Thymus (tissue), 11 donors: ENCODE data around the gene TAS2R1. TPM values are rescaled to one million over a fixed set of nuclear protein-coding genes. Genes with fewer than 3 reads are reported as not detected.

Source experiments
- DNase-seq, 9 donors: peaks; one replicate each; pipeline ENCODE4 v3.0.0-alpha.2; 2013; ENCODE audit warnings: low spot score in 9 of 9, low read depth in 6 of 9, missing footprints in 1 of 9
- H3K27ac ChIP-seq, 2 donors: one replicate each; pipeline ENCODE4 v1.5.1; 2013; ENCODE audit warnings: control low read depth in 1 of 2, low read depth in 1 of 2, low read length in 1 of 2, mild to moderate bottlenecking in 1 of 2, moderate library complexity in 1 of 2
- H3K27me3 ChIP-seq, 2 donors: one replicate each; pipeline ENCODE4 v1.5.1; 2013; ENCODE audit warnings: low read length in 1 of 2; ENCODE audit not compliant: control insufficient read depth in 2 of 2, insufficient read depth in 1 of 2
- H3K36me3 ChIP-seq, 2 donors: one replicate each; pipeline ENCODE4 v1.5.1; 2013; ENCODE audit warnings: low read length in 1 of 2, mild to moderate bottlenecking in 1 of 2, moderate library complexity in 1 of 2; ENCODE audit not compliant: control insufficient read depth in 2 of 2, insufficient read depth in 2 of 2
- H3K4me1 ChIP-seq, 2 donors: one replicate each; pipeline ENCODE4 v1.5.1; 2013; ENCODE audit warnings: low read length in 2 of 2; ENCODE audit not compliant: control insufficient read depth in 2 of 2, insufficient read depth in 2 of 2
- H3K4me3 ChIP-seq, 2 donors: one replicate each; pipeline ENCODE4 v1.5.1; 2013; ENCODE audit warnings: low read length in 2 of 2, control low read depth in 1 of 2, mild to moderate bottlenecking in 1 of 2
- H3K9me3 ChIP-seq, 2 donors: one replicate each; pipeline ENCODE4 v1.5.1; 2013; ENCODE audit warnings: low read length in 1 of 2, mild to moderate bottlenecking in 1 of 2; ENCODE audit not compliant: control insufficient read depth in 2 of 2, insufficient read depth in 1 of 2
- WGBS: extraction: QIAGEN DNeasy Blood & Tissue Kit; methylation state at CpG from one replicate; pipeline ENCODE4 v1.1.7; 2013; 5-methylcytosine and 5-hydroxymethylcytosine counted together
- polyA plus RNA-seq: library from polyadenylated mRNA; stranded (reverse); fragments of 200-250 nt; gene quantifications from one replicate; pipeline ENCODE4 v1.2.3, GENCODE V29; 2013
- total RNA-seq: library from RNA; stranded (reverse); fragments of 120-200 nt; gene quantifications from one replicate; pipeline ENCODE4 v1.2.4, GENCODE V29; 2013
- donor health status: healthy.

Gene TAS2R1
- total and polyA plus RNA-seq, 2 donors: 0.05 TPM; not detected in 1

DNA sequence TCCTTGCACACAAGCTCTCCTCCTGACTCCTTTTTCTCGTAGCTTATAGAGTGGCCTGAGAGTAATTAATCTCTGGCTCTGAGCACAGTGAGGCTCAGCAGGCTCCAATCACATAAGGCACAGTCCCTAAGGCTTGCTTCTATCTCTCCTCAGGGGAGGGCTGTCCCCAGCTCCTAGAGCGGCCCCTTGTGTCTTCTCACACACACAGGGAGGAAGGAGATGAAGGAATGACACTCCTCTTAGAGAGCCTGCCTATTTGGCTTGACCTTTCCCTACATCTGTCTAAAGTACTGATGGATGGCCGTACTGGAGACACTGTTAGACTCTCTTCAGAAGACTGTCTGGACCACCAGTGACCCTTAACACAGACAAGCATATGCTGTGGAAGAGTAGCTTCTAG is 12.9 kb downstream of the TAS2R1 start:
- DNase-seq: no peak
- H3K4me3 ChIP-seq: no peak overlapping the region
- no peaks in the 10 kb centered on the region for H3K27me3 ChIP-seq
- 35% methylated on average over 3 of the region's 3 CpGs for WGBS
- no peaks in the 10 kb centered on the region for H3K36me3 ChIP-seq
- no peaks in the 10 kb centered on the region for H3K4me1 ChIP-seq
- no peaks in the 10 kb centered on the region for H3K9me3 ChIP-seq
- no peak overlapping the region for H3K27ac ChIP-seq

DNA sequence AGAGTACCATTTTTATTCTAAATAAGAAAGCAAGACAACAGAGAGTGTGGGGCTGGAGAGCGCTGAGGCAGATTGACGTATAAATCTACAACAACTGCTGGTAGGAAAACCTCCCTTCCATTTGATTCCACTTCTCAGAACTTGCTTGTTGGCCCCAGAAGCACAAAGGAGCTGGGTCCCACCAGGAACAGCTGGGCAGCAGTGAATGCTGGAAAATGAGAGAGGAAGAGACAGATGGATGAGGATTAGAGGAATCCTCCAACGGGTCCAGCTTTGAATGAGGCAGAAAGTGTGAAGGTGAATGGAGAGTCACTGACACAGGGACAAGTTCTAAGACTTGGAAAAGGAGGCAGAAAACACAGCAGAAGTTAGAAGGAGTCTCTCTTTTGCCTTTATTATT is 14.8 kb downstream of the TAS2R1 start:
- H3K27ac ChIP-seq: no peak overlapping the region
- DNase-seq: no peak
- no peak overlapping the region for H3K4me3 ChIP-seq
- WGBS: 93% methylated on average over 3 of the region's 3 CpGs
- H3K9me3 ChIP-seq: no peaks in the 10 kb centered on the region
- H3K36me3 ChIP-seq: no peaks in the 10 kb centered on the region
- no peaks in the 10 kb centered on the region for H3K27me3 ChIP-seq
- no peaks in the 10 kb centered on the region for H3K4me1 ChIP-seq

DNA sequence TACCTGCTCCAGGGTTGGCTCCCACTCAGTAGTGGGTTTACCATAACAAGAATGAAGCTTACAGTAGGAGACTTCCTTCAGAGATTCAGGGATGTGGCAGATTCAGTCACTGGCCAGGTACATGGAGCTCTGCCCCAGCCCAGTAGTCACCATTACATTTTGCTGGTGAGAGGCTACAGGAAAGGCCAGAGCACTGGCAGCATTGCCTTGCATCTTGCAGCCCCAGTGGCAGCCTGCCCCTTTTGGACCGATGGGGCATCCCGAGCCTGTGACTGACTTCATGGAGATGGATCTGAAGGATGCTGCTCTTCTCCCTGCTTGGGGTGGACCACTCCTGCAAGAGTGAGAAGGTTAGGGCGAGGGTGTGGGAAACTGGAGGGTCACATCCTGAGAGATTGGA is 16.8 kb downstream of the TAS2R1 start:
- Histone ChIP-seq H3K27me3 (no peaks in the 10 kb centered on the region), H3K36me3 (no peaks in the 10 kb centered on the region), H3K27ac (no peak overlapping the region), H3K4me1 (no peaks in the 10 kb centered on the region), H3K9me3 (no peaks in the 10 kb centered on the region), H3K4me3 (no peak overlapping the region)
- no peak for DNase-seq
- 94% methylated on average over 3 of the region's 3 CpGs for WGBS

DNA sequence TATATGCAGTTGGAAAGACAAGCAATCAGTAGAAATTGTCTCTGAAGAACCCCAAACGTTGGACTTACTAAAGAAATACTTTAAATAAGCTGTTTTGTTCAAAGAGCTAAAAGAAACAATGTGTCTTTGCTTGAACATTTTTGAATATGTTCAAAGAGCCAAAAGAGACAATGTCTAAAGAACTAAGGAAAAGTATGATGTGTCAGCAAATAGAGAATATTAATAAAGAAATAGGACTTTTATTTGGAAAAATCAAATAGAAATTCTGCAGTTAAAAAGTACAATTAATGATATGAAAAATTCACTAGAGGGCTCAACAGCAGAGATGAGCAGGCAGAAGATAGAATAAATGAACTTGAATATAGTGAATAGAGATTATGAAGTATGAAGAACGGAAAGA is 19.2 kb downstream of the TAS2R1 start:
- Histone ChIP-seq H3K27ac (no peak overlapping the region), H3K27me3 (no peaks in the 10 kb centered on the region), H3K4me3 (no peak overlapping the region), H3K9me3 (no peaks in the 10 kb centered on the region), H3K36me3 (no peaks in the 10 kb centered on the region), H3K4me1 (no peaks in the 10 kb centered on the region)
- DNase-seq: no peak
- WGBS: 74% methylated on average over 2 of the region's 2 CpGs

DNA sequence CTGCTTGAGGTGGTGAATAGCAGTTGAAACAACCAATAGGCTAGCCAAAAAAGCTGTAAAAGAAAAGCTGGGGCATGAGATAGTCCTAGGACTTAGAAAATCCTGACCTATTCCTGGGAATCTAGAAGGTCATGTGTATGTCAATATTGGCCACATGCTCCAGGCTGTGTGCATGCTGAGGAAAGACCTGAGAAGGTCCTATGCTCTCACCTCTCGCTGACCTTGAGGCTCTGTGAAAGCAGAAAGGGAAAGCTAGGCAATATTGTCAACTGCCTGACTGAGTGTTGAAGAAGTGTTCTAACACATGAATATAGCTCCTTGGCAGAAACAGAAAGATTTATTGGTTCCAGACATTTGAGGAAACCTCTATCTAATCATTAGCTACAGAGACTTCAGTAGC is 19.8 kb downstream of the TAS2R1 start:
- Histone ChIP-seq H3K27me3 (no peaks in the 10 kb centered on the region), H3K27ac (no peak overlapping the region), H3K4me3 (no peak overlapping the region), H3K9me3 (no peaks in the 10 kb centered on the region), H3K4me1 (no peaks in the 10 kb centered on the region), H3K36me3 (no peaks in the 10 kb centered on the region)
- DNase-seq: no peak
- 80% methylated on average over 1 of the region's 1 CpG for WGBS

DNA sequence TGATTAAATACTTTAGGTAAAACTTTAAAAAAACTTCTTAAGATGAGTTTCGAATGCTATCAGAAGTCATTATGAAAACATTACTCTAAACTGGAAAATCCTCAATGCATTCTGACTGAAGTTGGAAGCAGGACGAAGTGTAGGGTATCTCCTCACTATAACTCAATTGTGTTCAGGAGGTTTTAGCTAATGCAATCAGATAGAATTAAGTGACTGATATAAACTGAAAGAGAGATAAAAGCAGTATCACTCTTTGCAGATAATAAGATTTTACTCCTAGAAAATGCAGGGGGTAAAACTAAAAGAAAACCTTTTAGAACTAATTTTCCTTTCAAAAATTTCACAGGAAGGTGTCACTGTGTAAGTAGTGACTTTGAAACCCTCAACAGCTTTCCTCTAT is 22.1 kb downstream of the TAS2R1 start:
- H3K27me3 ChIP-seq: no peaks in the 10 kb centered on the region
- no peak overlapping the region for H3K27ac ChIP-seq
- DNase-seq: no peak
- no peaks in the 10 kb centered on the region for H3K36me3 ChIP-seq
- no peak overlapping the region for H3K4me3 ChIP-seq
- H3K9me3 ChIP-seq: no peaks in the 10 kb centered on the region
- H3K4me1 ChIP-seq: no peaks in the 10 kb centered on the region
- 91% methylated on average over 2 of the region's 2 CpGs for WGBS

DNA sequence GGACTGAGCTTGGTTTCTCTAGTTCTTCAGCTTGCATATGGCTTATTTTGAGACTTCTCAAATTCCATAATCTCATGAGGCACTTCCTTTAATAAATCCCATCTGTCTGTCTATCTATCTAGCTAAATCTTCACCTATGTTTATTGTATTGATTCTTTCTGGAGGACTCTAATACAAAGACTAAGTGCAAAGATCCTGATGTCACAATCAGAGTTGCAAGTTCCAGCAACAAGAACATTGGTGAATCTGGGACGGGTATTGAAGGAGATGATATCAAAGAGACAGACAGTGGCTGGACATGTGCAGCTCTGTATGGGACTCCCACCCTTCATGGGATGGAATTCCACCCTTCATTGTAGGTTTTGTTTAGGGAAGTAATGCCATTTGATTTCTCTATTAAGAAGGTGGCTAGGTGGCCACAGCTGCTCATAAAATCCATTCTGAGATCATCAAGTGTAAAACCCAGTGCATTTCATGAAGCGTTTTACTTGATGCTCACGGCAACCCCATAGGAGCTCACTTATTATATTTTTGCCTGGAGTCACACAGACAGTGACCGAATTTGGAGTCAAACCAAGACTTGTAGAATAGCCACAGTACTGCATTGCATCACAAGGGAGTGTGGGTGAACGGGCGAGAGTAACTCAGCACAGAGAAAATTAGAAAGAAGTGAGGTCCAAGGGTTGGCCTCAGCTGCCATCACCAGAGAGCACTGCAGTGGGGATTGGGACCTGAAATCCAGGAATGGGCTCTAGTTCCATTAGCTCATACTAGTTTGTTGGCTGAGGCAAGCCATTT is 24.9 kb downstream of the TAS2R1 start:
- WGBS: 69% methylated on average over 6 of the region's 6 CpGs
- Histone ChIP-seq H3K4me3 (no peak overlapping the region), H3K27me3 (no peaks in the 10 kb centered on the region), H3K9me3 (no peaks in the 10 kb centered on the region), H3K4me1 (no peaks in the 10 kb centered on the region), H3K36me3 (no peaks in the 10 kb centered on the region), H3K27ac (no peak overlapping the region)
- DNase-seq: no peak

DNA sequence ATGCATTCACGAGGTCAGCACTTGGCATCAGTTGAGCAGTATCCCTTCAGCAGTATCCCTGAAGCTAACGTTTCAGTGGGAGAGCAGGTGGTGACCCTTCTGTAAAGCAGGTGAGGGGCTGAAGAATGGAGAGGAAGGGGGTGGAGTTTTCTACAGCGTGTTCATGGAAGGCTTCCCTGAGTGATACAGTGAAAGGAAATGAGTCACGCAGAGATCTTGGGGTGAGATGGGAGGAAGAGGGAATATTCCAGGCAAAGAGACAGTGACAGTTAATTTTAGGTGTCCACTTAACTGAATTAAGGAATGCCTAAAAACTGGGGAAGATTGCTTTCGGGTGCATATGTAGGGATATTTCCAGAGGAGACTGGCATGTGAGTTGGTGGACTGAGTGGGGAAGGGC is 25.7 kb downstream of the TAS2R1 start:
- Histone ChIP-seq H3K4me1 (no peaks in the 10 kb centered on the region), H3K36me3 (no peaks in the 10 kb centered on the region), H3K27me3 (no peaks in the 10 kb centered on the region), H3K4me3 (no peak overlapping the region), H3K27ac (no peak overlapping the region), H3K9me3 (no peaks in the 10 kb centered on the region)
- DNase-seq: no peak
- WGBS: 72% methylated on average over 5 of the region's 5 CpGs

DNA sequence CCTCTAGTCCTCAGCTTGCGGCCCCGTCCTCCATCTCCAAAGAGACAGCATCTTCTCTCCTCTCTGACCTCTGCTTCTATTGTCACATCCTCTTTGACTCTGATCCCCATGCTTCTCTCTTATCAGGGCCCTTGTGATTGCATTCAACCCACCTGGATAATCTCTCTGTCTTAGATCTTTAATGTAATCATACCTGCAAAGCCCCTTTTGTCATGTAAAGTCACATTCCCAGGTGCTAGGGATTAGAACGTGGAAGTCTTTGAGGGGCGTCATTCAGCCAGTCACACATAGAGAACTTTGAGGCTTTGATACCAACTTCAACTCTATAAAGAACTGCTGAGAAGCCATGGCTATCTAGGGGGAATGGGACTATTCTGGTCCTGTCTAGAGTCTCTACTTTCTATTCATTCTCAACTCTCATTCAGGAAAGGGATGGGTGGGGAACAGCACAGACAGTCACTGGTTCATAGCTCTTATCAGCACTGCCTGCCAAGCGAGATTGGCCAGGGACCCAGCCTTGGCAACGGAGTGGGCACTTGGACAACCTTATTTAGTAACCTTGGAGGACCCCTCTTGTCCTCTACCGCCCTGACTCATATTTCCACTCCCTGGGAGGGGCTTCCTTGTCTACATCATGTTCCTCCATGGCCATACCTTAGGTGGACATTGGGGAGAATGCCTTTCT is 29.0 kb downstream of the TAS2R1 start:
- no peak for DNase-seq
- Histone ChIP-seq H3K4me3 (no peak overlapping the region), H3K4me1 (no peaks in the 10 kb centered on the region), H3K36me3 (no peaks in the 10 kb centered on the region), H3K27me3 (no peaks in the 10 kb centered on the region), H3K27ac (no peak overlapping the region), H3K9me3 (no peaks in the 10 kb centered on the region)
- WGBS: 83% methylated on average over 7 of the region's 7 CpGs
